WTC11 (cell line): ENCODE measurements around the gene NAT8L. TPM values are rescaled to one million over a fixed set of nuclear protein-coding genes. Genes with fewer than 3 reads are reported as not detected.

Source experiments
- ATAC-seq: fragments of 200-7000 bp; cut with Tn5 transposase; 2 replicates; pipeline ENCODE4 v1.10.0; 2021; ENCODE audit warnings: mild to moderate bottlenecking, moderate library complexity
- CTCF ChIA-PET: fragments of 300-600 bp; sonication (Branson Sonifier 250); formaldehyde crosslinking; loops from one replicate; lab custom pipeline; 2021; ENCODE audit warnings: antibody characterized with exemption; lab: Charles Lee
- POLR2A ChIA-PET: fragments of 350-600 bp; sonication (Branson Sonifier 250); formaldehyde crosslinking; loops from one replicate; lab custom pipeline; 2021; ENCODE audit warnings: antibody characterized with exemption; lab: Charles Lee
- DNase-seq: peaks from one replicate; pipeline ENCODE4 v3.0.0; 2021; ENCODE audit warnings: low spot score
- H3K27ac Mint-ChIP-seq: 2 replicates; pipeline ENCODE4 v1.8.0; 2021; ENCODE audit warnings: mixed read lengths
- H3K27me3 Mint-ChIP-seq: 2 replicates; pipeline ENCODE4 v1.8.0; 2021; ENCODE audit warnings: low read depth, mild to moderate bottlenecking, moderate library complexity, mixed read lengths
- H3K36me3 Mint-ChIP-seq: 2 replicates; pipeline ENCODE4 v1.8.0; 2021; ENCODE audit warnings: mixed read lengths
- H3K4me1 Mint-ChIP-seq: 2 replicates; pipeline ENCODE4 v1.8.0; 2022; ENCODE audit warnings: mixed read lengths
- H3K4me3 Mint-ChIP-seq: 2 replicates; pipeline ENCODE4 v1.8.0; 2021; ENCODE audit warnings: mild to moderate bottlenecking, moderate library complexity, mixed read lengths
- H3K9me3 Mint-ChIP-seq: 2 replicates; pipeline ENCODE4 v1.8.0; 2021; ENCODE audit warnings: mixed read lengths
- ARID4B ChIP-seq: sonication (generic); formaldehyde crosslinking; IDR thresholded peaks from 2 replicates; pipeline ENCODE4 v1.8.0; 2023; ENCODE audit warnings: missing genetic modification reagents, mild to moderate bottlenecking, borderline replicate concordance
- CDX4 ChIP-seq: fragments of 250-450 bp; sonication (Bioruptor Pico); IDR thresholded peaks from 2 replicates; pipeline ENCODE4 v1.9.0; 2021; ENCODE audit warnings: moderate library complexity, mild to moderate bottlenecking, inconsistent platforms, borderline replicate concordance
- E2F4 ChIP-seq: sonication (generic); formaldehyde crosslinking; IDR thresholded peaks from 2 replicates; pipeline ENCODE4 v1.8.1; 2022; ENCODE audit warnings: low read depth, mild to moderate bottlenecking, moderate library complexity, missing genetic modification reagents, borderline replicate concordance
- E2F5 ChIP-seq: sonication (generic); formaldehyde crosslinking; IDR thresholded peaks from 2 replicates; pipeline ENCODE4 v1.8.1; 2022; ENCODE audit warnings: mild to moderate bottlenecking, moderate library complexity, missing genetic modification reagents
- ETV6 ChIP-seq: sonication (generic); formaldehyde crosslinking; IDR thresholded peaks from 2 replicates; pipeline ENCODE4 v1.8.1; 2022; ENCODE audit warnings: mild to moderate bottlenecking, missing genetic modification reagents
- FOXJ3 ChIP-seq: sonication (generic); formaldehyde crosslinking; IDR thresholded peaks from 2 replicates; pipeline ENCODE4 v1.9.0; 2021; ENCODE audit warnings: missing genetic modification reagents, mild to moderate bottlenecking, borderline replicate concordance
- MLX ChIP-seq: sonication (generic); formaldehyde crosslinking; IDR thresholded peaks from 2 replicates; pipeline ENCODE4 v1.8.1; 2023; ENCODE audit warnings: mild to moderate bottlenecking, missing genetic modification reagents, moderate library complexity
- MXD4 ChIP-seq: fragments of 250-450 bp; sonication (Bioruptor Pico); IDR thresholded peaks from 2 replicates; pipeline ENCODE4 v1.8.0; 2021; ENCODE audit warnings: mild to moderate bottlenecking, moderate library complexity, borderline replicate concordance
- NR2C2 ChIP-seq: sonication (generic); formaldehyde crosslinking; IDR thresholded peaks from 2 replicates; pipeline ENCODE4 v1.8.0; 2022; ENCODE audit warnings: mild to moderate bottlenecking, missing genetic modification reagents
- PREB ChIP-seq: sonication (generic); formaldehyde crosslinking; IDR thresholded peaks from 2 replicates; pipeline ENCODE4 v1.8.1; 2022; ENCODE audit warnings: mild to moderate bottlenecking, missing genetic modification reagents, moderate library complexity, borderline replicate concordance
- PRRX2 ChIP-seq: fragments of 250-450 bp; sonication (Bioruptor Pico); IDR thresholded peaks from 2 replicates; pipeline ENCODE4 v1.8.0; 2021; ENCODE audit warnings: mild to moderate bottlenecking
- SMAD3 ChIP-seq: sonication (generic); formaldehyde crosslinking; IDR thresholded peaks from 2 replicates; pipeline ENCODE4 v1.8.0; 2022; ENCODE audit warnings: missing genetic modification reagents, mild to moderate bottlenecking, borderline replicate concordance
- SP1 ChIP-seq: sonication (generic); formaldehyde crosslinking; conservative IDR thresholded peaks from 2 replicates; pipeline ENCODE4 v1.8.1; 2022; ENCODE audit warnings: missing genetic modification reagents
- ZMAT4 ChIP-seq: fragments of 250-450 bp; sonication (Bioruptor Pico); IDR thresholded peaks from 2 replicates; pipeline ENCODE4 v1.9.0; 2021; ENCODE audit warnings: mild to moderate bottlenecking
- ZNF121 ChIP-seq: sonication (generic); formaldehyde crosslinking; IDR thresholded peaks from 2 replicates; pipeline ENCODE4 v1.8.0; 2023; ENCODE audit warnings: missing genetic modification reagents
- ZNF263 ChIP-seq: sonication (generic); formaldehyde crosslinking; IDR thresholded peaks from 2 replicates; pipeline ENCODE4 v1.8.1; 2022; ENCODE audit warnings: low read depth, mild to moderate bottlenecking, moderate library complexity, missing genetic modification reagents
- ZNF281 ChIP-seq: sonication (generic); formaldehyde crosslinking; IDR thresholded peaks from 2 replicates; pipeline ENCODE4 v1.8.0; 2023; ENCODE audit warnings: mild to moderate bottlenecking, missing genetic modification reagents
- ZNF396 ChIP-seq: fragments of 250-450 bp; sonication (Bioruptor Pico); IDR thresholded peaks from 2 replicates; pipeline ENCODE4 v1.8.0; 2021; ENCODE audit warnings: mild to moderate bottlenecking, moderate library complexity, borderline replicate concordance
- total RNA-seq: library from RNA; stranded (reverse); gene quantifications from 3 replicates; pipeline ENCODE4 v1.2.3, GENCODE V29; 2021

The NAT8L gene
- total RNA-seq, 1 experiment from 2014 or later: 20.0 TPM

- TF ChIP-seq E2F4 (CRISPR knock-in tag): no peak
- TF ChIP-seq ZNF121 (CRISPR knock-in tag): no peak
- TF ChIP-seq SP1 (CRISPR knock-in tag): no peak
- no peak for TF ChIP-seq ZNF263
- no peak for TF ChIP-seq MXD4 (CRISPR knock-in tag)
- no peak for TF ChIP-seq ZNF281 (CRISPR knock-in tag)
- TF ChIP-seq FOXJ3 (CRISPR knock-in tag): no peak
- no peak for TF ChIP-seq PREB (CRISPR knock-in tag)
Measured at GRCh38 chr4:2091990-2092668, 33.0 kb downstream of the NAT8L start (continued).

GRCh38 chr4:2092669-2093053 is 33.5 kb downstream of the NAT8L start:
- Mint-ChIP-seq H3K27ac (no peak overlapping the region), H3K36me3 (peaks cover 7% of the 10 kb centered on the region), H3K27me3 (peaks cover 9% of the 10 kb centered on the region; the same call in 1 of the 2 replicates), H3K9me3 (peaks cover 9% of the 10 kb centered on the region), H3K4me3 (no peak overlapping the region), H3K4me1 (no peaks in the 10 kb centered on the region)
- POLR2A ChIA-PET: interaction anchor here (0.7 kb wide), 1 partner anchor 247 kb away, joined by 3 read pairs; no protein-coding TSS in a partner anchor
- DNase-seq (no peak), ATAC-seq (no peak)
- CTCF ChIA-PET: interaction anchor here (1.4 kb wide), 1 partner anchor 251 kb away, joined by 4 read pairs; no protein-coding TSS in a partner anchor
- TF ChIP-seq SMAD3: no peak
- no peak for TF ChIP-seq ZMAT4 (CRISPR knock-in tag)
- no peak for TF ChIP-seq PRRX2 (CRISPR knock-in tag)
- TF ChIP-seq E2F5: no peak
- no peak for TF ChIP-seq ZNF396 (CRISPR knock-in tag)
- TF ChIP-seq CDX4 (CRISPR knock-in tag): no peak
- no peak for TF ChIP-seq ZNF281 (CRISPR knock-in tag)
- TF ChIP-seq ETV6 (CRISPR knock-in tag): no peak
- no peak for TF ChIP-seq MLX (CRISPR knock-in tag)
- no peak for TF ChIP-seq ARID4B (CRISPR knock-in tag)
- no peak for TF ChIP-seq NR2C2
